ENCODE data around the gene ZBTB45. TPM values are rescaled to one million over a fixed set of nuclear protein-coding genes. Genes with fewer than 3 reads are reported as not detected.

ZBTB45 gene
- total RNA-seq, 1 donor from 2014 or later = 27.2 TPM

DNA sequence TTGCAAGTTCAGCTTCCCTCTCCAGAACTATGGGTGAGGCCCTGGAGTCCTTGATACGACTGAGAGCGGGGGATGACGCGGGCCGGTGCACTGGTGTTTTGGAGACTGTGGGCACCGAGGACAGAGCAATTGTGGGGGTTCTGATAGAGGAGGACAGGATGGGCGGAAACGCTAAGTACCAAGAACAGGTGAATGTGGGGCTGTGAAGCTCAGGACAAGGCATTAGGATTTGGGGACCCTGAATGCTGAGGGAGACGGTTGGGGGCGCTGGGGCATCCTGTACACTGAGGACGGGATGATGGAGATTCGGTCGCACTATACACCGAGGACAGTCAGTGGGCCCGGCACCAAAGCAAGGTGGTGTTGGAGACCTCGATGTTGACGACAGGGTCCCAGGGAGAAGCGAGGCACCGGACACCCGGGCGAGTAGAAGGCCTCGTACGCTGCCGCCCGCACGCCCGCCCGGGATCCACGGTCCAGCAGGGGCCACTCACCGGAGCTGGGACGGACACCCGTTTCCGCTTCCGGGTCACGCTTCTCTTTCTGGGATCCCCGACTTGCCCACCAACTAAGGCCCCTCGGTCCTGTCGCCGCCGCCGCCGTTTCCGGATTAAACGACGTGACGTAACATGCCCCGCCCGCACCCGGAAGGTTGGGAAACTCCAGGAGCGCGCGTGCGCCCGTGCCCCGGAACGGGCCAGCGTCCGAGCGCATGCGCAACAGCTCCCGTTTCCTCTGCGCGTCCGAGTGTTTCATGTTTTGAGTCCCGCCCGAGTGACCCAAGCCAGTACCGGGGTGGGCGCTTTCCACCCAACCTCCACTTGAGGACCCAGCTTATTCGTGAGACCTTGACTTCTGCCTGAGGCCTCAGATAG, 35.1 kb upstream of the ZBTB45 start, which contains the start of gene CHMP2A:
Gene CHMP2A (minus strand): TSS at position 612 of the 875 bp plus-strand sequence. CDS start 893 bp downstream, outside the sequence.
- peak; percentile 99 for DNase-seq
- no peaks in the 10 kb centered on the region for H3K36me3 Mint-ChIP-seq (ENCODE audit: unreplicated experiment)
- H3K27me3 Mint-ChIP-seq (ENCODE audit: unreplicated experiment) = peaks cover 19% of the 10 kb centered on the region
- H3K4me3 Mint-ChIP-seq (ENCODE audit: unreplicated experiment) = peak within 1 kb of the TSS; percentile 97
- no peak for TF ChIP-seq CTCF (IDR thresholded peaks at IDR 0.05; ENCODE audit: partially characterized antibody, unreplicated experiment)
- H3K9me3 Mint-ChIP-seq (ENCODE audit: unreplicated experiment) = peaks cover 25% of the 10 kb centered on the region
- H3K27ac Mint-ChIP-seq (ENCODE audit: unreplicated experiment) = peak within 1 kb of the TSS; percentile 96
- H3K4me1 Mint-ChIP-seq (ENCODE audit: low read depth, unreplicated experiment) = peaks cover 16% of the 10 kb centered on the region

DNA sequence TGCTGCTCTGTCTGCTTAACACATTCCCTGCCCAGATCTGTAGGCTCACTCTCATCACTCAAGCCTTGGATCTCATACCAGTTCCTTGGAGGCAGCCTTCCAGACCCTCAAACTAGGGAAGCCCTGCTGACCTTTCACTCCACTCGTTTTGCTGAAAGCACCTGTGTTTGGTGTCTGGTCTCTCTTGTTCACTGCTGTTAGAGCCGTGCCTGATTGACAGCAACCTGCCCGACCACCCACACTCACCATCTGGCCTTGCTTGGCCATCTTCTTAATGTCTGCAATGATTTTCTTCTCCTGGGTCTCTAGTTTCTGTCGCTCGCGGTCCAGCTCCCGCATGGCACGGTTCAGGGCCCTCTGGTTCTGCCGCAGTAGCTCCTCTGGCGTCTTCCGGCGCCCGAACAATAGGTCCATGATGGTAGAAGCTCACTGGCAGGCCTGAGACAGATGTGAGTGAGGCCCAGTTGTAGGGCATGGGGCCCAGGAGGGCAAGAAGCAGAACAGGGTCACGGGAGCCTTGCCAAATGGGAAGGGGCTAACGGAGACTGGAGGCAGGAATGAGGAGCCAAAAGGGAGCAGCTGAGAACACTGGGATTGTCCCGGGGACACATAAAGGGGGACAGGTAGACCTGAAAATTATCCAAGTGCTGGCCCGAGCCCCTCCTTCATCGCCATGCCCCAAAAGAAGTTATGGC, 34.3 kb upstream of the ZBTB45 start:
- no peak for TF ChIP-seq CTCF (IDR thresholded peaks at IDR 0.05; ENCODE audit: partially characterized antibody, unreplicated experiment)
- Mint-ChIP-seq H3K9me3 (ENCODE audit: unreplicated experiment) (peaks cover 21% of the 10 kb centered on the region), H3K4me3 (ENCODE audit: unreplicated experiment) (peak overlapping the region; percentile 97), H3K36me3 (ENCODE audit: unreplicated experiment) (no peaks in the 10 kb centered on the region), H3K27ac (ENCODE audit: unreplicated experiment) (peak overlapping the region; percentile 96), H3K27me3 (ENCODE audit: unreplicated experiment) (peaks cover 19% of the 10 kb centered on the region), H3K4me1 (ENCODE audit: low read depth, unreplicated experiment) (peaks cover 16% of the 10 kb centered on the region)
- no peak for DNase-seq

DNA sequence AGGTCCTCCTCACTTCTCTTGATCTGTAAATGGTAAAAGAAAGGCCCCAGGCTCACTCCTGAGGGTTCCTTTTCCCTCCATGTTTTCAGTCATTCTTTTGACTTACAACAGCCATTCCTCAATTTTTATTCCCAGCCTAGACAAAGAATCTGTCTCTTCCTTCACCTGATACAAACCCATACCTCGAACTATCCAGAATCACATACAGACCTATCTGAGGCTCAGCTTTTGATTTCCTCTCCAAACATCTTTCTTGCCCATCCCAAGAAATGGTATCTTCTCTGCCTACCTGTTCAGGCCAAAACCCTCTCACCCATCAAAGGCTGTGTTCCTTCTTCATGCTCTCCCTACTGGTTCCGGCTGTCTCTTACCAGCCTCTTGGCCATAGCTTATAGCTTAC, 33.0 kb upstream of the ZBTB45 start:
- no peak for DNase-seq
- H3K36me3 Mint-ChIP-seq (ENCODE audit: unreplicated experiment) = no peaks in the 10 kb centered on the region
- peaks cover 16% of the 10 kb centered on the region for H3K4me1 Mint-ChIP-seq (ENCODE audit: low read depth, unreplicated experiment)
- peaks cover 15% of the 10 kb centered on the region for H3K9me3 Mint-ChIP-seq (ENCODE audit: unreplicated experiment)
- H3K4me3 Mint-ChIP-seq (ENCODE audit: unreplicated experiment) = peak overlapping the region; percentile 25
- peak overlapping the region; percentile 3 for H3K27ac Mint-ChIP-seq (ENCODE audit: unreplicated experiment)
- peaks cover 15% of the 10 kb centered on the region for H3K27me3 Mint-ChIP-seq (ENCODE audit: unreplicated experiment)
- no peak for TF ChIP-seq CTCF (IDR thresholded peaks at IDR 0.05; ENCODE audit: partially characterized antibody, unreplicated experiment)

- Mint-ChIP-seq H3K4me3 (ENCODE audit: unreplicated experiment) (peak overlapping the region; percentile 42), H3K27ac (ENCODE audit: unreplicated experiment) (no peak overlapping the region), H3K36me3 (ENCODE audit: unreplicated experiment) (no peaks in the 10 kb centered on the region), H3K27me3 (ENCODE audit: unreplicated experiment) (peaks cover 14% of the 10 kb centered on the region), H3K9me3 (ENCODE audit: unreplicated experiment) (peaks cover 17% of the 10 kb centered on the region), H3K4me1 (ENCODE audit: low read depth, unreplicated experiment) (peaks cover 16% of the 10 kb centered on the region)
- no peak for DNase-seq
- TF ChIP-seq CTCF (IDR thresholded peaks at IDR 0.05; ENCODE audit: partially characterized antibody, unreplicated experiment) = no peak
Measured at GRCh38 chr19:58551577-58552471, 32.2 kb upstream of the ZBTB45 start.
